HepG2 (cell line): Measurements from ENCODE around the gene CLTCL1. TPM values are rescaled to one million over a fixed set of nuclear protein-coding genes. Genes with fewer than 3 reads are reported as not detected.

Source experiments
- ATAC-seq: fragments of 200-7000 bp; cut with Tn5 transposase; 3 replicates; pipeline ENCODE4 v1.9.1; 2020; ENCODE audit warnings: mild to moderate bottlenecking, moderate library complexity
- BruUV-seq: library from RNA; stranded (reverse); fragments of 400-500 nt; replicated peaks from 2 replicates; lab custom pipeline; 2021; lab: Mats Ljungman, UMichigan
- CTCF ChIA-PET: fragments of 300-600 bp; formaldehyde crosslinking; extraction: SDS; loops from one replicate; lab custom pipeline; 2021; ENCODE audit warnings: low total read pairs, inconsistent platforms, low intra/inter-chr PET ratio; lab: Yijun Ruan, JAX
- POLR2A ChIA-PET: fragments of 350-600 bp; sonication (Branson Sonifier 250); formaldehyde crosslinking; loops from one replicate; lab custom pipeline; 2020; ENCODE audit warnings: antibody characterized with exemption, inconsistent platforms; lab: Yijun Ruan, JAX
- DNase-seq: peaks from one replicate; pipeline ENCODE4 v3.0.0-alpha.2; 2015; ENCODE audit warnings: low spot score
- FAIRE-seq: peaks from 3 replicates; lab custom pipeline; 2011; peaks lifted over from hg19 to GRCh38; lab: Jason Lieb, UNC
- H2AFZ ChIP-seq: one replicate; pipeline ENCODE4 v1.6.1; 2011; ENCODE audit warnings: low read length, inconsistent platforms
- H3K27ac ChIP-seq: fragments of 300-600 bp; 3 replicates; pipeline ENCODE4 v1.8.0; 2011; ENCODE audit warnings: mixed run types, mild to moderate bottlenecking, mixed read lengths, low read length, inconsistent platforms; ENCODE audit not compliant: insufficient read depth; ENCODE audit errors: extremely low read length
- H3K27me3 ChIP-seq, 2 experiments: fragments of 200-600 bp in 1 of 2; 2 replicates in 1 of 2; 3 replicates in 1 of 2; pipeline versions ENCODE4 v1.6.0 to v1.8.0; 2011; ENCODE audit warnings: low read length in 2 of 2, mild to moderate bottlenecking in 2 of 2, moderate library complexity in 2 of 2, inconsistent platforms in 1 of 2; ENCODE audit not compliant: insufficient read depth in 2 of 2, control insufficient read depth in 1 of 2
- H3K36me3 ChIP-seq, 2 experiments: fragments of 200-600 bp in 1 of 2; replicated peaks in 1 of 2; 2 replicates in 1 of 2; 3 replicates in 1 of 2; pipeline versions ENCODE4 v1.5.1 to v1.8.0; 2011; ENCODE audit warnings: low read length in 2 of 2, inconsistent platforms in 1 of 2; ENCODE audit not compliant: insufficient read depth in 2 of 2, control insufficient read depth in 1 of 2
- H3K4me1 ChIP-seq: 2 replicates; pipeline ENCODE4 v1.5.1; 2012; ENCODE audit warnings: low read length, inconsistent platforms; ENCODE audit not compliant: insufficient read depth
- H3K4me2 ChIP-seq: 2 replicates; pipeline ENCODE4 v1.6.0; 2011; ENCODE audit warnings: low read depth, low read length, inconsistent platforms
- H3K4me3 ChIP-seq, 3 experiments: fragments of 200-600 bp in 1 of 3; sonication (generic), shearing (Covaris generic) in 1 of 3; replicated peaks in 1 of 3; 2 replicates each; pipeline ENCODE4 v1.5.1; 2011 to 2016; ENCODE audit warnings: low read length in 3 of 3, inconsistent platforms in 2 of 3, low read depth in 2 of 3, mild to moderate bottlenecking in 2 of 3, control low read depth in 1 of 3, mixed read lengths in 1 of 3; ENCODE audit not compliant: insufficient read depth in 1 of 3
- H3K79me2 ChIP-seq: one replicate; pipeline ENCODE4 v1.6.1; 2011; ENCODE audit warnings: low read length, inconsistent platforms; ENCODE audit not compliant: insufficient read depth
- H3K9ac ChIP-seq: 2 replicates; pipeline ENCODE4 v1.6.0; 2011; ENCODE audit warnings: mild to moderate bottlenecking, low read depth, low read length, inconsistent platforms; ENCODE audit not compliant: insufficient read depth
- H3K9me3 ChIP-seq: 2 replicates; pipeline ENCODE4 v1.5.1; 2012; ENCODE audit warnings: mild to moderate bottlenecking, low read length
- H4K20me1 ChIP-seq: 2 replicates; pipeline ENCODE4 v1.6.0; 2011; ENCODE audit warnings: inconsistent platforms, mild to moderate bottlenecking, low read length, moderate library complexity; ENCODE audit not compliant: insufficient read depth
- CENPX ChIP-seq: sonication (generic); formaldehyde crosslinking; IDR thresholded peaks from 2 replicates; pipeline ENCODE4 v1.9.0; 2021; ENCODE audit warnings: mild to moderate bottlenecking, missing genetic modification reagents, moderate library complexity
- PHF5A ChIP-seq: IDR thresholded peaks from one replicate; pipeline ENCODE4 v1.6.1; 2018; ENCODE audit warnings: low read depth, missing genetic modification reagents; ENCODE audit not compliant: unreplicated experiment
- SALL2 ChIP-seq: sonication (generic); formaldehyde crosslinking; IDR thresholded peaks from 2 replicates; pipeline ENCODE4 v1.8.1; 2023; ENCODE audit warnings: mild to moderate bottlenecking, missing genetic modification reagents, inconsistent platforms
- SRSF4 ChIP-seq: fragments of 200-400 bp; formaldehyde crosslinking; IDR thresholded peaks from one replicate; pipeline ENCODE4 v1.6.1; 2018; ENCODE audit warnings: mild to moderate bottlenecking, low read depth, low read length, moderate library complexity; ENCODE audit not compliant: poor library complexity, severe bottlenecking
- TBX3 ChIP-seq: fragments of 450-650 bp; IDR thresholded peaks from 2 replicates; pipeline ENCODE4 v1.6.1; 2017; ENCODE audit warnings: antibody characterized with exemption, mild to moderate bottlenecking, inconsistent platforms, borderline replicate concordance
- ZBTB7B ChIP-seq: sonication (generic); formaldehyde crosslinking; IDR thresholded peaks from 2 replicates; pipeline ENCODE4 v1.4.0; 2020; ENCODE audit warnings: missing genetic modification reagents
- ZNF317 ChIP-seq: sonication (generic); formaldehyde crosslinking; IDR thresholded peaks from 2 replicates; pipeline ENCODE4 v1.5.0; 2020; ENCODE audit warnings: mild to moderate bottlenecking, missing genetic modification reagents
- ZNF512B ChIP-seq: sonication (generic); formaldehyde crosslinking; IDR thresholded peaks from 2 replicates; pipeline ENCODE4 v1.5.1; 2020; ENCODE audit warnings: missing genetic modification reagents, mild to moderate bottlenecking, borderline replicate concordance
- ZNF710 ChIP-seq: sonication (generic); formaldehyde crosslinking; IDR thresholded peaks from 2 replicates; pipeline ENCODE4 v1.5.0; 2020; ENCODE audit warnings: mild to moderate bottlenecking, missing genetic modification reagents, borderline replicate concordance
- ZNF879 ChIP-seq: sonication (generic); formaldehyde crosslinking; IDR thresholded peaks from 2 replicates; pipeline ENCODE4 v1.8.1; 2023; ENCODE audit warnings: missing genetic modification reagents
- WGBS: methylation state at CpG from one replicate; pipeline ENCODE4 v1.1.6; 2017; ENCODE audit warnings: low lambda C conversion rate; 5-methylcytosine and 5-hydroxymethylcytosine counted together
- in situ Hi-C: cut with HindIII; loops from 2 replicates; pipeline ENCODE4 v1.10.0; 2017; ENCODE audit warnings: low pct_unique_long_range_greater_than_20kb; ENCODE audit not compliant: extremely low pct_ligation_motif_present
- intact Hi-C: fragments of 100-400 bp; cut with micrococcal nuclease; formaldehyde crosslinking; loops from one replicate; pipeline ENCODE4 v1.10.0; 2022; ENCODE audit not compliant: unreplicated experiment
- polyA plus RNA-seq, 8 experiments: library from polyadenylated mRNA; depleted of rRNA in 3 of 8; stranded (reverse) in 7 of 8; unstranded in 1 of 8; fragments of >200 nt; fragmentation: Illumina TruSeq in 4 of 8; extraction: Trizol in 4 of 8; gene quantifications; 2 replicates each; pipeline versions ENCODE4 v1.2.1 to v1.2.3, GENCODE V29; 2011 to 2016; ENCODE audit warnings: low read depth in 4 of 8, missing spikeins in 1 of 8, mixed read lengths in 1 of 8; ENCODE audit not compliant: insufficient read depth in 1 of 8
- total RNA-seq, 5 experiments: library from RNA; depleted of rRNA; stranded (reverse); fragments of >200 nt; fragmentation: Illumina TruSeq; extraction: Trizol; gene quantifications; 2 replicates each; pipeline ENCODE4 v1.2.3, GENCODE V29; 2016; ENCODE audit warnings: low read depth in 1 of 5

CLTCL1 gene
- total and polyA plus RNA-seq, 2 of the 13 experiments (the other 11 are each of a cell fraction or from before 2014, with no cell fraction given) = 8.1 to 10.9 TPM

- Histone ChIP-seq H3K79me2 (peaks cover 5% of the 10 kb centered on the region), H3K4me1 (peaks cover 17% of the 10 kb centered on the region), H4K20me1 (no peaks in the 10 kb centered on the region), H3K36me3 (peaks cover 5 to 58% of the 10 kb centered on the region in 2 experiments; a peak in 4 of 5 replicates), H2AFZ (no peak overlapping the region), H3K9ac (no peak overlapping the region), H3K27ac (no peak overlapping the region), H3K9me3 (peaks cover 5% of the 10 kb centered on the region; the same call in 1 of the 2 replicates), H3K27me3 (no peaks in the 10 kb centered on the region), H3K4me3 (no peak overlapping the region), H3K4me2 (no peak overlapping the region)
- BruUV-seq = no TSS peak
- TF ChIP-seq ZNF710 (CRISPR knock-in tag) (no peak), ZNF317 (CRISPR knock-in tag) (no peak), SALL2 (CRISPR knock-in tag) (no peak), PHF5A (no peak), CENPX (CRISPR knock-in tag) (no peak), SRSF4 (no peak), ZBTB7B (CRISPR knock-in tag) (no peak), ZNF512B (CRISPR knock-in tag) (no peak), TBX3 (no peak), ZNF879 (no peak)
- in situ Hi-C loops = no loop called here
- intact Hi-C loops = no loop called here
- 97% methylated on average over 2 of the region's 2 CpGs for WGBS
- no peak for FAIRE-seq
- CTCF ChIA-PET = no interaction called here
- ATAC-seq = no peak
- no peak for DNase-seq
- POLR2A ChIA-PET = no interaction called here
Measured at GRCh38 chr22:19337137-19337536, 45.6 kb upstream of the CLTCL1 start.
